Body of pancreas (tissue), 4 donors: ENCODE results near the gene ARL10.

Experiments used
- POLR2A ChIP-seq, 3 donors: fragments of 450-650 bp; IDR thresholded peaks; one replicate each; pipeline ENCODE4 v1.6.1; 2016; ENCODE audit warnings: antibody characterized with exemption in 3 of 3, mild to moderate bottlenecking in 2 of 3
- TF ChIP-seq, protein P1 (sequence below), 7 experiments: fragments of 450-650 bp in 4 of 7; fragments of 200-600 bp in 3 of 7; sonication (generic) in 3 of 7; IDR thresholded peaks; one replicate each; pipeline ENCODE4 v1.5.1; 2016 to 2019; ENCODE audit warnings: antibody characterized with exemption in 7 of 7

DNA sequence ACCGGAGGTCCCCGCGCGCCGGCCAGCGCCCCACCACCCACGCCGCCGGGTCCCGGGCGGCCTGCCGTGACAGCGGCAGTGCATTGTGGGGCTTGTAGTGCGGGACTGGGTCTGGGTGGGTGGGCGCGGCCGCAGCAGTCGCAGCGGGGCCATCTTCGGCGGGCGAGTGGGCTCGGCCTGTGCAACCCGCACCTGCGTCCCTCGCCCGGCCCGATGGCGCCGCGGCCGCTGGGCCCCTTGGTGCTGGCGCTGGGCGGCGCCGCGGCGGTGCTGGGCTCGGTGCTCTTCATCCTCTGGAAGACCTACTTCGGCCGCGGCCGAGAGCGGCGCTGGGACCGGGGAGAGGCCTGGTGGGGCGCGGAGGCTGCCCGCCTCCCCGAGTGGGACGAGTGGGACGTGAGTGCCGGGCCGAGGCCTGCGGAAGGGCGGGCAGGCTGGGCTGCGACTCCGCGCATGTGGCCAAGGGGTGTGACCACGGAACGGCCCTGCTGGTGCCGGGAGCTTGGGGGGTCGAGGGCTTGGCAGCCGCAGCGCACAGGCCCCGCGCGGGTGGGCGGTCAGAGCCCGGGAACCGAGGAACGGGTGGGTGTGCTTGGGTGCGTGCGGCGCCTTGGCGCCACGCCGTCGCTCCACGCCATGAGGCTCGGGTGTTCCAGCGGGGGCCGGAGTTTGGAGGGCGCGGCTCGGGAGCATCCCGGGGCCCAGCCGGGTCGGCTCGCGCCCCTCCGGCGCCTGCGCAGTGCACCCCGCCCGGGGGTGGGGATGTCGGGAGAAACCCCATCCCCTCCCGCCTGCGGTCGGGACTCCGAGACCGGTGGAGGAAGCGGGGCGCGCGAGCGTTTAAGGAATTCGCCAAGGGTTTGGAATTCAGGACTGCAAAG, at the start of gene ARL10:
- TF ChIP-seq, protein P1, sequence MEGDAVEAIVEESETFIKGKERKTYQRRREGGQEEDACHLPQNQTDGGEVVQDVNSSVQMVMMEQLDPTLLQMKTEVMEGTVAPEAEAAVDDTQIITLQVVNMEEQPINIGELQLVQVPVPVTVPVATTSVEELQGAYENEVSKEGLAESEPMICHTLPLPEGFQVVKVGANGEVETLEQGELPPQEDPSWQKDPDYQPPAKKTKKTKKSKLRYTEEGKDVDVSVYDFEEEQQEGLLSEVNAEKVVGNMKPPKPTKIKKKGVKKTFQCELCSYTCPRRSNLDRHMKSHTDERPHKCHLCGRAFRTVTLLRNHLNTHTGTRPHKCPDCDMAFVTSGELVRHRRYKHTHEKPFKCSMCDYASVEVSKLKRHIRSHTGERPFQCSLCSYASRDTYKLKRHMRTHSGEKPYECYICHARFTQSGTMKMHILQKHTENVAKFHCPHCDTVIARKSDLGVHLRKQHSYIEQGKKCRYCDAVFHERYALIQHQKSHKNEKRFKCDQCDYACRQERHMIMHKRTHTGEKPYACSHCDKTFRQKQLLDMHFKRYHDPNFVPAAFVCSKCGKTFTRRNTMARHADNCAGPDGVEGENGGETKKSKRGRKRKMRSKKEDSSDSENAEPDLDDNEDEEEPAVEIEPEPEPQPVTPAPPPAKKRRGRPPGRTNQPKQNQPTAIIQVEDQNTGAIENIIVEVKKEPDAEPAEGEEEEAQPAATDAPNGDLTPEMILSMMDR (IDR thresholded peaks at IDR 0.05) = no peak
- no peak for TF ChIP-seq POLR2A (IDR thresholded peaks at IDR 0.05)
